GM12892 (cell line): Measurements from ENCODE around the gene TFAP2D.

ENCODE experiments used
- DNase-seq: peaks from one replicate; pipeline ENCODE4 v3.0.0; 2011; ENCODE audit not compliant: insufficient read length
- FAIRE-seq: peaks from 2 replicates; lab custom pipeline; 2011; peaks lifted over from hg19 to GRCh38; lab: Jason Lieb, UNC
- POLR2A ChIP-seq: IDR thresholded peaks from 2 replicates; pipeline ENCODE4 v1.6.1; 2011; ENCODE audit warnings: low read depth, low read length, control low read depth
- POLR2AphosphoS5 ChIP-seq: IDR thresholded peaks from 2 replicates; pipeline ENCODE4 v1.6.1; 2011; ENCODE audit warnings: low read depth, low read length, control low read depth
- TAF1 ChIP-seq: IDR thresholded peaks from 2 replicates; pipeline ENCODE4 v1.6.1; 2011; ENCODE audit warnings: low read depth, mild to moderate bottlenecking, control low read depth, low read length, borderline replicate concordance

The TFAP2D gene

GRCh38 chr6:50708664-50709365, 4.5 kb upstream of the TFAP2D start:
- DNase-seq (no peak), FAIRE-seq (no peak)
- TF ChIP-seq POLR2A (no peak), POLR2AphosphoS5 (no peak), TAF1 (no peak)

DNA sequence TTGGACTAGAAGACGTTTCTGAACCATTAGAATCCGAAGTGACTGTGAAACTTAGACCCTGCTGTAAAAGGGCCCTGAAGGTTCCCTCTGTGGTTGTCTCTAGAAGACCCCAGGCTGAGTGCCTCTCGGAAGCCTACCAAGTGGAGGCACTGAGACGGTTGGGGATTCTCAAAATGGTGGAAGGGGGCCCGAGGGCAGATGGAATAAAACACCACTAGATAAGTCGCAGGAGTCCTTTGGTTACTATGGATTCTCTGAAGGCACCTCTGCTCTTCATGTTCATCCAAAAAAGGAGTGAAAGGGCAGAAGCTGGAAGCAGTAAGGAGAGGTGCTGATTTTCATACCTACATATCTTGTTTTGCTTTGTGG, 4.0 kb upstream of the TFAP2D start:
- TF ChIP-seq POLR2A (no peak), TAF1 (no peak), POLR2AphosphoS5 (no peak)
- no peak for FAIRE-seq
- no peak for DNase-seq

- DNase-seq (no peak), FAIRE-seq (no peak)
- TF ChIP-seq TAF1: no peak
- TF ChIP-seq POLR2A: no peak
- TF ChIP-seq POLR2AphosphoS5: no peak
Observed at GRCh38 chr6:50711686-50712085, 1.6 kb upstream of the TFAP2D start.

- TF ChIP-seq POLR2AphosphoS5 (no peak), POLR2A (no peak), TAF1 (no peak)
- FAIRE-seq (no peak), DNase-seq (no peak)
Observed at GRCh38 chr6:50712291-50712690, 1.0 kb upstream of the TFAP2D start.

- TF ChIP-seq TAF1: no peak
- TF ChIP-seq POLR2A: no peak
- TF ChIP-seq POLR2AphosphoS5: no peak
- FAIRE-seq (no peak), DNase-seq (no peak)
Observed at GRCh38 chr6:50713977-50714486, 706 bp downstream of the TFAP2D start.

GRCh38 chr6:50714487-50715379, 1.4 kb downstream of the TFAP2D start:
- FAIRE-seq (no peak), DNase-seq (no peak)
- TF ChIP-seq POLR2AphosphoS5 (no peak), POLR2A (no peak), TAF1 (no peak)

DNA sequence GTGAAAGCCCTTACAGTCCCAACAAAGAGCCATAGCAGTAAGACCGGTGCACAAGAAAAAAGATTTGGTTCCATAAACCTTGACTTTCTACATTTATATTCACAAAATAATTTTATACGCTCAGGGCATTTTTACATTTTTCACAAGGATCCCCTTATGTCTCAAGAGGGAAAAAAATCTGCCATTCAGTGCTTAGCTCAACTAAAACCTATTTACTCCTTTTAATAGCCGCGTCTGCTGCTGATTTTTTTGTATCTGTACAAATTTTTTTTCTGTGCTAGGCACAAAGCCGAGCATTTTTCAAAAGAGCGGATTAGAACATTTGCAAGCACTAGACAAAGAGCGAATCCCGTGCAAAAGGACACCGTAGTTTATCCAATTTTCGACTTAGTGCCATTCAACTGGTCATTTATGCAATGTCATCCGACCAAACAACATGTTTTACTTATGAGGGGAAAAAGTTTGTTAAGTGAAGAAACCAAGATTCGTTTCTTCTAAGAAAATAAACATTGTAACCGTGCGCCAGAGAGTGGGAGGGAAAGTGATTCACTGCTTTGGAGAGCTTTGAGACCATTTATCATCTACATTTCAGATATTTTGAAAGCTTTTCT, 3.7 kb downstream of the TFAP2D start:
- TF ChIP-seq TAF1 (no peak), POLR2AphosphoS5 (no peak), POLR2A (no peak)
- FAIRE-seq (no peak), DNase-seq (no peak)

- DNase-seq (no peak), FAIRE-seq (no peak)
- no peak for TF ChIP-seq TAF1
- no peak for TF ChIP-seq POLR2AphosphoS5
- TF ChIP-seq POLR2A: no peak
Observed at GRCh38 chr6:50717734-50718457, 4.6 kb downstream of the TFAP2D start.

DNA sequence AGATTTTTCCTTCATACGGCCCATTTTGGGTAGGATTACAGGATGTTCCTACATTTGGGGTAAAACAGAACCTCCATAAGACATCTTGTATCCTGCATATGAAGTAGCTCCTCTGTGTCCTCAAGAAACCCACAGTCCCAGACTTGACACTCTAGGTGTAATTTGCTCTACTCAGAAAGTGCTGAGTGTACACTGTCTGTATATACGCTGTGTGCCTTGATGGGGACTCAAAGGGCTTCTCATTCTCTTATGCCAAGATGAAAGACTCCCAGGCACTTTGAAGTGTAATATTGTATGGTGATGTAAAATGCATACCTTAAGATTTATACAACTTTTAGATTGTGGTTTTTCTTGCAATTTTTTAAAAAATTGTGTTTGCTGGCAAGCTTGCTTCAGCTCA, 5.2 kb downstream of the TFAP2D start:
- TF ChIP-seq POLR2A (no peak), TAF1 (no peak), POLR2AphosphoS5 (no peak)
- no peak for DNase-seq
- no peak for FAIRE-seq

GRCh38 chr6:50720623-50721022, 7.3 kb downstream of the TFAP2D start:
- no peak for TF ChIP-seq TAF1
- no peak for TF ChIP-seq POLR2AphosphoS5
- TF ChIP-seq POLR2A: no peak
- FAIRE-seq (no peak), DNase-seq (no peak)
